GM19238 (cell line): ENCODE results near the gene KCNIP4.
"Not testable (repeated sequence)": the region's sequence is repeated elsewhere in the genome, so short reads cannot be mapped to it uniquely, and the experiment has no call there.

Experiments used
- DNase-seq: peaks from one replicate; pipeline ENCODE4 v3.0.0; 2011; ENCODE audit warnings: low spot score; ENCODE audit not compliant: insufficient read length

The KCNIP4 gene

DNA sequence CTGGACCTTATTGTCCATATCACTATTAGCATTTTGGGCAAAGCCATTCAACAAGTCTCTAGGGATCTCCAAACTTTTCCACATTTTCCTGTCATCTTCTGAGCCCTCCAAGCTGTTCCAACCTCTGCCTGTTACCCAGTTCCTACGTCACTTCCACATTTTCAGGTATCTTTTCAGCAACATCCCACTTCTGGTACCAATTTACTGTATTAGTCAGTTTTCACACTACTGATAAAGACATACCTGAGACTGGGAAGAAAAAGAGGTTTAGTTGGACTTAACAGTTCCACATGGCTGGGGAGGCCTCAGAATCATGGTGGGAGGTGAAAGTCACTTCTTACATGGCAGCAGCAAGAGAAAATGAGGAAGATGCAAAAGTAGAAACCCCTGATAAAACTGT, 1165.4 kb downstream of the KCNIP4 start:
- not testable (repeated sequence) for DNase-seq

DNA sequence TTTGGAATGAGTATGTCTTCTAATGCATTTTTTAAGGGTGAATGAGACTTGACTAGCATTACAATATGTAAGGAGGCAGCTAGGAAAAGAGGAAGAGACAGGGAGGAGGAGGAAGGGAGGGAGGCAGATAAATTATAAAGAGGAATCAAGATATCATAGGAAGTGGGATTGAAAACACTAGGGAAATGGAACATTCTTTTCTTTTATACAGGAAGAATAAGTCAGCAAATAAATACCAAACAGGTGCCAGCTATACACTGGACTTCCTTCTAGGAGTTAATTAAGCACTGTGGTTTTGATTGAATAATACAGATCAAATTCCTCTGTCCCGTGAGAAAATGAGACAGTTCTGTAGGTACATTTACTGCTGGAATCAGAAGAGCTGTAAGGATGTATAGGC, 1169.7 kb downstream of the KCNIP4 start:
- no peak for DNase-seq

DNA sequence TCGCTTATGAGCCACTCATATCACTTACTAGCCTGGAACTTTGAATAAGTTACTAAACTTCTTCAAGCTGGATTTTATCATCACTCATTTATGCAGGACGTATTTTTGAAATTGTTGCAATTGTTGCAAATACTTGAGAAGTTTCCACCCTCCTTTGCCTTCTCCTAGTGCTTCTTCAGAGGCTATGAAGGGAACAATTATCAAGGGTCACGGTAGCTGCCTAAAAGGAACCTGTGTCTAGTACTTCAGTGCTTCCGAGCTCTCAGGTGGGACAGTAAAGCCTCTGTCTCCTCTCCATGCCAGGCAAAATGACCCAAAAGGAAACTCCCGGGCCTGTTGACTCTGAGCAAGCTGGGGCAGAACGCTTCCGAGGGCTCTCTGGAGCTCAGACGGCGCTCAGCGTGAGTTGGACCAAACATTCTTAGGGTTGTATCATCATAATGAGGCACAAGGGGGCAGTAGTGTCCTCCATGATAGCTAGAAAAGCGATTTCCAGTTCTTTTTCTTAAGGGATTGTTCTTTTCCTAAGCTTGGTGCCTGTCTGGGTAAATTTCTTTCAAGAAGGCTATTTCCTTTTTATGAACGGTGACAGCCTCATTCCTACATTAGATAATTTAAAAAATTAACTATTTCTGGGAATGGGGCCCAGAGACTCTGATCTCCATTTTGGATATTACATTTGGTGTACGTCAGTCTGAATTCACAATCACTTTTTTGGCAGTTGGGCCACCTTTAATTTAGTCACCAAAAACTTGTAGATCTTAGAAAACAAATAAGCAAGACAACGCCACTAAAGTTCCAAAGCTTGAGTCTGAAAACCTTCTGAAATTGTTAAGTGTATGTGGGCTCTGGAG, 1175.2 kb downstream of the KCNIP4 start:
- DNase-seq: peak; percentile 1

DNA sequence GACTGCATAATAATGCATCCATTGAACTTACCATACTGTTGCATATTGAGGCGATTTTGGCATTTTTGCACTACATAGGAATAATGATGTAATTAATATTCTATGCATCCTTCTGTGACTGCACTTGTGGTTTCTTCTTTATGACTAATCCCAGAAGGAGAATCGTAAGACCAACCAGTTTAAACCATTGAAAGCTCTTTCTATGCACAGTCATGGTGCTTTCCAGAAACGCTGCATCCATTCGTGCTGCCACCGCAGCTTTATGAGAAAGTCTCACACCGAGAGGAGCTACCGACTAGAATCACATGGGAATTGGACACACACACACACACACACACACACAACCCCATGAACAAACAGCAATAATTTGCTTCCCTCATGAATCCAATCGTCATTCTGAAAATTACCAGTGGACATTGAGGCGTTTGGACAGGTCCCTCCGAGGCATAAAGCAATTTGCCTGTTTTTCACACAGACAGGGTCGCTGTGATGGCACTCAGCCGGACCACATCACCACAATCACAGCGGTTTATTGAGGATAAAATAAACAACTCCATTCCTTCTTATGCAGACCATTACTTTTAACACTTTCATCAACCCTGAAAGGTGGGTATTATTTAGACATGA, 1184.1 kb downstream of the KCNIP4 start:
- no peak for DNase-seq

DNA sequence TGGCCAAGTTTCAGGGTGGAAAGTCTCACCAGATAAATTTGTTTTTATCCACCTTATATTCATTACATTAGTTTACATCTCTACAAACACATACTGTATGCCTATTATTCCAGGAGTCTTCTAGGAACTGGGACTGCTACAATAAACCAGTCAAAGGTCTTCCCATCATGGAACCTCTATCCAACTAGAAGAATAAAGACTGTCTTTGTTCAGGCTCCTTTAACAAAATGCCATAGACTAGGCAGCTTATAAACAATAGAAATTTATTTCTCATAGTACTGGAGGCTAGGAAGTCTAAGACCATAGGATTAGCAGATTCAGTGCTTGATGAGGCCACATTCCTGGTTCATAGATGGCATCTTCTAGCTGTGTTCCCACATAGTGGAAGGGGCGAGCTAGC, 1186.7 kb downstream of the KCNIP4 start:
- DNase-seq: no peak

DNA sequence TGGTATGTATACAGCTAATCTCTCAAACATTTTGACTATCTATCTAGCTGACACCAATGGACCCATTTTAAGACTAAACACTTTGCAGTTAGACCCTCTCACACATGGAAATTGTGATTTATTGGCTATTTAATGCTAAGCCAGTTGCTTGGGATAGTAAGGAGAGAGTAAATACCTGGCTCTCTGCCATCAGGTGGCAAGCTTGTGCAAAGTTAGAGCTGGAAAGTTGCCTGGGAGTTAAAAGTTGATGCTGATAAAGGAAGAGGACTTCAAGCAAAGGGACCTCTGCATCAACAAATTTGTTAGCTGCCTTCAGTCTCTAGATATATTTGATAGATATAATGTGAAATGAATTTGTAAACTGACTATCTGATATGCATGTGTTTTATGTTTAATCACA, 1187.2 kb downstream of the KCNIP4 start:
- no peak for DNase-seq

DNA sequence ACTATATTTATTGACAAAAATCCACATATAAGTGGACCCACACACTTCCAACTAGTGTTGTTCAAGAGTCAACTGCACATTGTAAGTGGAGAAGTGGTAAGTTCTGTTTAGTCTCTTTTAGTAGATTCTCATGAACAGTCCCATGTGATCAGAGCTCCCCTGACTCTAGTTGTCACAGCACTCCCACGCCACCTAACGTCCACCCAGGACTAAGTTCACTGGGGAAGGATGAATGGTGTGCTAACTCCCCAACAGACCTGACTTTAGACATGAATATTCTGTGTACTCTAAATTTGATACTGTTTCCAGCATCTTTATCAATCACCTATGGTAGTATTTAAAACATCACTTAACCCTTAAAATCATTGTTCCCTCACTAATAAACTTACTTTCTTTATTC, 1188.5 kb downstream of the KCNIP4 start:
- no peak for DNase-seq

DNA sequence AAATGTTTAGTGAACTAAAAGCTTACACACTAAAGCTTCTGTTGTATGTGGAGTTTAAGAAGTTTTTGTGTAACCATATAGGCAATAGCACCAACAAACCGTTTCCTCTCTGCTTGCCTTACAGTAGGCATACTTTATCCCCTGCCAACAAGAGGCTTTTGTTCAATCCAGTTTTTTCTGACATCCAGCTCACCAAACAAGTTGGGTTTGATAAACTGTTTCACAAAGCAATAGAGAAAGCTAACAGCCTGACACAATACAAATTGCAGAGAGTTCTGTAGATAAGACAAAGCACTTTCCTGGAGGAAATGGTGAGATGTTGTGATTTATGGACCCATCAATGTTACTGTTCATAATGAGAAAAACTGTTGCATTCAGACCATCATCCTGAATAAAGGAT, 1194.5 kb downstream of the KCNIP4 start:
- DNase-seq: no peak

DNA sequence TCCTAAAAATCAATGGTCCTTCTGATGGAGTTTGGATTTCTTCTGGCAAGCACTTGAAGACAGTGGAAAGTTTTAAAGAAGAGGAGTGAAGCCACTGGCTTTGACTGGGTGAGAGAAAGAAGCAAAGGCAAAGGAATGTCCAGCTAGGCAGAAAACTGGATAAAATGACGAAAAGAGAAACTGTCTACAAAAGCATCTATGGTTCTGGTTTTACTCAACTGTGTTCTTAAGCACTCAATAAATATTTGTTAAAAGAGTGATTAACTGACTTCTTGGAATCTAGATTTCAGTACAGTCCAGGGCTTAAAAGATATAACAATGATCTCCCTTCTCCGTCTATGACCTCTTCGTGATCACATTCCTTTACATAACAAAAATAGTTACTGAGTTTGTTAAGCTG, 1195.9 kb downstream of the KCNIP4 start:
- no peak for DNase-seq

DNA sequence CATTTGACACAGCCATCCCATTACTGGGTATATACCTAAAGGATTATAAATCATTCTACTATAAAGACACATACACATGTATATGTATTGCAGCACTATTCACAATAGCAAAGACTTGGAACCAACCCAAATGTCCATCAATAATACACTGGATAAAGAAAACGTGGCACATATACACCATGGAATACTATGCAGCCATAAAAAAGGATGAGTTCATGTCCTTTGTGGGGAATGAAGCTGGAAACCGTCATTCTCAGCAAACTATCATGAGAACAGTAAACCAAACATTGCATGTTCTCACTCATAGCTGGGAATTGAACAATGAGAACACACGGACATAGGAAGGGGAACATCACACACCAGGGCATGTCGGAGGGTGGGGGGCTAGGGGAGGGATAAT, 1202.6 kb downstream of the KCNIP4 start:
- not testable (repeated sequence) for DNase-seq

DNA sequence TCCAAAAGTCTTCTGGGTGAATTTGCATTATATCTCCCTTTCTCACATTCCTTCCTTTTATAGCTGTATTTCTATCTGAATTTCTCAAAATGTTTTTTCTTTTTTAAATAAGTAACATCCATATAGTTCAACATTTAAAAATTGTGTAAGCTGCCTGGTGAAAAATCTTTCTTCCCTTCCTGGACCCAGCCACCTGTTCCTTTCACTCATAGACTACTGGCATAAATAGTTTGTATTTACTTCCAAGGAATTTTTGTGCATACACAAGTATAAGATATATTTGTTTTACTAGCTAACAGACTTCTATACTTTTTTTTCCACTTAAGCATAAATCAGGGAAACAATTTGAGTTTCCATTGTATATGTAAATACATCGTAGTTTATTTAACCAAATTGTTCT, 1212.6 kb downstream of the KCNIP4 start:
- DNase-seq: no peak

DNA sequence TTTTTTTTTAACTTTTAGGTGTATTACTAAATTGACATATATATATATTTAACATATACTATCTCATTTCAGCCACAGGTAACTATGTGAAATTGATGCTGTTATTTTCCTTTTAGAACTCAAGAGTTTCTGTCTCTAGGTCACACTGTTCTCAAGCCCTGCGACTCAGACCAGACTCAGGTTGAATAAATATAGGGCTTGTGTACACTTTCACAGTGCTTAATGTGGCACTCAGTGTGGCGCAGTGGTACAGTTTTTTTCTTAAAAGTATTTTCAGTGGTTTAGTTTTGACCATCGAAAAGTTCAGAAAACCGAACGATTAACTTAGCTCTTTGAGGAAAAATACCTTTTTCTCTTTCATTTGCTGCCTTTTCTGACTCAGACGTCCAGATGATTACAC, 1223.7 kb downstream of the KCNIP4 start:
- no peak for DNase-seq

DNA sequence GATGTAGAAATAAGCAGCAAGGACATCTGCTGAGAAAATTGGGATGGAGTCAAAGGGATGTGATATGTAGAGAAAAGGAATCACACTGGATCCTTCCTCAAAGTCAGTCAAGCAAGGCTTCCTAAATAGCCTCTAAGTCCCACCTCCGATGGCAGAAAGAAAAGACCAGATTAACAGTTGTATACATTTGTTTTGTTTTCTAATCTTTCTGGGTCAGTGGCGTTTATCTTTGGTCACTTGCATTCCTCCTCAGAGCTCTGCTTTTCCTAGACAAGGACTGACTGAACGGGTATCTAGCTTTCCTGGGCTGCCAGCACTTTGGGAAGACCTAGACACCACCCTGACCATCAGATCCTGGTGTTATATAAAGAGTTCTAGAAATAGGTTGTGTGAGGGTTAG, 1225.1 kb downstream of the KCNIP4 start:
- no peak for DNase-seq

DNA sequence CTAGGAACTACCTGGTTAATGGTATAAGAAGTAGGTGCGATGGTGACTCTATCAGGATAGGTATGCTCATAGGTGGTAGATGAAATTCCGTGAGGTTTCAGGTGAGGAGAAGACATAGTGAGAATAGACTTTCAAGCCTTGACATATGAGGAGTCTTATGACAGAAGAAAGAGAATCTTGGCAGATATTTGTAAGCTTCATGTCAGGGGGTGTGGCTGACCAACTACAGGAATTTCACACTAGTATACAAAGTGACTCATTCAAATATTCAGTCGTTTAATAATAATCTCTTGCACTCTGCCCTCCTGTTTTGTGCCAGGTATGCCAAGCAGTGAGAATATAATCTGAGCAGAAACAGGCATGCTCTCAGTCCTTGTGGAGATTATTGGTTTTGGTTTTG, 1225.6 kb downstream of the KCNIP4 start:
- no peak for DNase-seq

DNA sequence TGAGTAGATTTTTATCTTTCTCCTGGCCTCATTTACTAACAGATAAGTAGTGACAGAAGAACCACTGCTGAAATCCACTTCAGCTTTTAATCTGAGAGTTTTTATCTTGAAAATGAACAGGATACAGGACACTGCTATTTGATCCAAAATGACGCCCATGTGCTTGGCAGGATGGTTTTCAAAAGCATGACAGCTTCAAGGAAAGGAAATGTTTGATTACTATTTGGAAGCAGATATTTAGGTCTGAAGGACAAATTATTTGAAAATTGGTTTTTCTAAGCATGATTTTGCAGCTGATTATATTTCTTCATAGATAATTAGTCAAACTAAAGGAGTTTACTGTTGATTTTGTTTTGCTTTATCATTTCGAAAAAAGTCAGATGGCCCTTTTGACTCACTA, 1237.2 kb downstream of the KCNIP4 start:
- no peak for DNase-seq

DNA sequence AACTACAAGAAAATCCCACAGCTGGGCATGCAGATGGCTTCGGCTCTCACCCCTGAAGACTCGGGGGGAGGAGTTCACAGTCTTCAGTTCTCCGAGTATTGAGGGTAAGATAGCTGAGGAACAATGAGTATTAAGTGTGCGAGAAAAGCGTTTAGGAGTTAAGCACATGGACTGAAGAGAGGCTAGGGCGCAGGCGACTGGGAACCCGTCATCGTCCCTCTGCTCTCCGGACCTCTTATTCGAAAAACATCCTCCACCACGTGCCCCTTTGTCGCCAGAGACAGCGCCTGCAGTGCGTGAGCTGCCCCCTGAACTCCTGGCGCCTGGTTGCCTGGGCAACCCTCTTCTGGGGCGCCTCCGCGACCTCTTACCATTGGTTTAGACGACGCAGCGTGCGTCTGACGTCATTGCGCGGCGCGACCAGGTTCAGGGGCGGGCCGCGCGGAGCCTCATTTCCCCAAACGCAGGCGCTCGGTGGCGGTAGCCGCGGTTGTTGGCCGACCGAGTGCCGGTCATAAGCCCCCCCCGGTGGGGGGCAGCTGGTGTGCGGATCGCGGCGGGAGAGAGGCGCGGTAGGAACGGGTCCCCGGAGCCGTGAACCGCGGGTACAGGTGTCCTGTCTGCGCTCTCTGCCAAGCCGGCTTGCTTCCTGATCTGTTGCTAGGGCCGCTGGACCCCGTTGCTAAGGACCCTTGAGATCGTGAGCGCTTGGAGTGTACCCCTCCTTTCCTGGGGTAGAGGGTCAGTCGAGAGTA, 1248.4 kb downstream of the KCNIP4 start, which contains the start of gene PACRGL:
Gene PACRGL, plus strand, starts transcription at position 452 of the 755 bp plus-strand sequence. CDS start 4,024 bp downstream, outside the sequence.
- DNase-seq: peak; percentile 68

DNA sequence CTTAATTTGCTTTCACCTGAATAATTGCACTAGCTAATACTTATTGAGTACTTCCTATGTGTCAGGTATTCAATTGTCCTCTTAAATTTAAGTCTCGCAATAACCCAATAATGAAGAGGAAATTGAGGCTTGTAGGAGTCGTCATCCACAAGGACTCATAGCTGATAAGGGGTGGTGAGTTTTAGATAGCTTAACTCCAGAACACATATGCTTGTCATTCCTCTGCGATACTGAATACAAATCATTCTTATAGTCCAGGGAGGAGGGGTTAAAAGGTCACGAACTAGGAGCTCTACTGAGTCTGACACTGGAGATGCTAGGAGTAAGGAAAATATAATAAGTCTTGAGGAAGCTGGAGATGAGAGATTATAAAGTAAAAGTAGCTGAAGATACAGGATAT, 1249.8 kb downstream of the KCNIP4 start:
- DNase-seq: no peak

DNA sequence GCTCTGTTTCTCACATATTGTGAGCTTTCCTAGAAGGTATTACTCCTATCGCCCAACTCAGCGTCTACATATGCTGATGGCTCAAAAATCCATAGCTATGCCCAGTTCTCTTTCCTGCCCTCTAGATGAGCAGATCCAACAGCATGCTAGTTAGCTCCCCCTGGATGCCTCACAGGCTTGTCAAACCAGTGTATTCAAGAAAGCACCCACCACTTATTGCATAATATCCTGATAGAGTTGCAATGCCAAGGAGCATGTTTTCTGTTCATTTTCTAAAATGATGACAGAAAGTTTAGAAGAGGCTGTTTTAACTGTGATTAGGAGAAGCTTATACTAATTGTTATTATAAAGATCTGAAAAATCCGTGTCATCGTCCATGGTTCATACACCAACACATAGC, 1250.2 kb downstream of the KCNIP4 start:
- no peak for DNase-seq

DNA sequence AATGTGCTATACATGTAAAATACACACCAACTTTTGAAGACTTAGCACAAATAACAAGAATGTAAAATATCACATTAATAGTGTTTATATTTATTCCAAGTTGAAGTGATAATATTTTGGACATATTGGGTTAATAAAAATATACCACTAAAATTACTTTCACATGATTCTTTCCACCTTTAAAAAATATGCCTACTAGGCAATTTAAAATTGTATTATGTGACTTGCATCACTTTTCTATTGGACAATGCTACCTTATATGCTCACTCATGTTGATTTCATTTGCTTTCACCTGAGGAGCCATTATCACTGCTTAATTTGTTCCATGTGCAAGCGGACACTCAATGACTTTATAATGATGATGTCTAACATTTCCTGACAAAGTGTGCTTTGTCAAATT, 1251.8 kb downstream of the KCNIP4 start:
- no peak for DNase-seq

DNA sequence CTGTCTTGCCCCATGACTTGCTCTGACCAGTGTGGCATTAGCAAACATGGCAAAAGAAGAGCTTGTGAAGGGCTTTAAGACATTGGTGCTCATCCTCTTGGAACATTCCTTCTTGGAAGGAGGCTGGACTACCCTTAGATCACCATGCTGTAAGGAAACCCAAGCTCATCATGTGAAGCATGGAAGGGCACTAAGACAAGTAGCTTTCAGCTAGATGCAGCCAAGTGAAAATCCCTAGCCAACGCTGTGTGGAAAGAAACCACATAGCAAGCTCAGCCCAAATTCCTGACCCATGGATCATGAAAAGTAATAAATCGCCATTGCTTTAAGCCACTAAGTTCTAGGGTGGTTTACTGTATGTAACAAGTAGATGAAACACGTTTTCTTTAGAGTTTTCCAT, 1260.7 kb downstream of the KCNIP4 start:
- DNase-seq: no peak

DNA sequence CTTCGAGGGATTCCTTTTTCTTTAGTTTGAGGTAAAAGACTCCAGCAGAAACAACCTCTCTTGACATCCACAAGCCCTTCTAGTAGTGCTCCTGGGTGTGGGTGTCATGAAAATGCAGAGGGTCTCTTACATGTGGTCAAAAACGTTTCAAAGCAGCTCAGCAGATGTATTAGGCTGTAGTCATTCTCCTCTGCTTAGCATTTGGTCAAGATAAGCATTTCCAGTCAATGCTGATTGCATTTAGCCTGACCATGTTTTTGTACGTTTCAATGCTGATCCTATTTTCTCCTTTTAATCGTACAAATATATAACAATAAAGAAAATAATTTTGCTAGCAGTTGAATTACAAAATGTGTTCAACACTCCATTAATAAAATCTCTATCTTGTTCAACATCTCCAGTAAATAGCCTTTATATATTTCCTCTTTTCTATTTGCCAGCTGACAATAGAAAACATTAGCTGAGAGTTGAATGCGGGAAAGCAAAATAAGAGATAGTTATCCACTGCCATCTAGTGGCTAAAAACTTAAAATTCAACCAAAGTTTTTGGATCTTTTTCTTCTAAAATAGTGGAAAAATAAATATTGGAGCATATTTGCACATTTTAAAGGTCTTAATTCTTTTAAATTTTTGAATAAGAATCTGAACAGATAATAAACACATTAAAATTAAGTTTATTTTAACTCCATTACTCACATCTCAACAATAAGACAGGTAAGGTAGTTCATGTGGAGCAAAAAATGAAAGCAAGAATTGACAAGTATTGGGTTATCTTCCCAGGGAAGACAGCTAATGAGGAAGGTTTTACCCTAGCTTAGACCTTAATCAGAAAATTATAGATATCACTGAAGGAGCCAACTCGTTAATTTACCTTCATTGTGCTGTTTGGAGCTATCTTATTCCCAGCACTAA, 1263.5 kb downstream of the KCNIP4 start:
- DNase-seq: peak; percentile 2
